Osteoblast (primary cell): ENCODE measurements around the gene CYSTM1. TPM values are rescaled to one million over a fixed set of nuclear protein-coding genes. Genes with fewer than 3 reads are reported as not detected.
A peak's percentile ranks its signal among the peaks of the same experiment; 100 is the strongest.

ENCODE experiments used
- DNase-seq: peaks from one replicate; pipeline ENCODE4 v3.0.0; 2011; ENCODE audit warnings: low spot score, mixed read lengths; ENCODE audit not compliant: insufficient read length; ENCODE audit errors: missing footprints
- H2AFZ ChIP-seq: 2 replicates; pipeline ENCODE4 v1.6.0; 2011; ENCODE audit warnings: mild to moderate bottlenecking, low read length
- H3K27ac ChIP-seq: 2 replicates; pipeline ENCODE4 v1.5.1; 2011; ENCODE audit warnings: mild to moderate bottlenecking, low read depth, low read length, moderate library complexity
- H3K27me3 ChIP-seq: 2 replicates; pipeline ENCODE4 v1.6.0; 2012; ENCODE audit warnings: mild to moderate bottlenecking, control low read depth, inconsistent platforms, low read length, moderate library complexity; ENCODE audit not compliant: insufficient read depth
- H3K36me3 ChIP-seq: 2 replicates; pipeline ENCODE4 v1.5.1; 2011; ENCODE audit warnings: mild to moderate bottlenecking, low read length, control low read depth, moderate library complexity; ENCODE audit not compliant: insufficient read depth
- H3K4me1 ChIP-seq: 2 replicates; pipeline ENCODE4 v1.5.1; 2011; ENCODE audit warnings: mild to moderate bottlenecking, low read length, control low read depth, moderate library complexity; ENCODE audit not compliant: insufficient read depth
- H3K4me2 ChIP-seq: 2 replicates; pipeline ENCODE4 v1.6.0; 2011; ENCODE audit warnings: mild to moderate bottlenecking, low read length; ENCODE audit not compliant: insufficient read depth
- H3K4me3 ChIP-seq: fragments of 200-600 bp; sonication (generic); 3 replicates; pipeline ENCODE4 v1.5.1; 2012; ENCODE audit warnings: mild to moderate bottlenecking, low read length, inconsistent platforms; ENCODE audit not compliant: insufficient read depth
- H3K79me2 ChIP-seq: 2 replicates; pipeline ENCODE4 v1.6.0; 2012; ENCODE audit warnings: mild to moderate bottlenecking, low read length, control low read depth, inconsistent platforms; ENCODE audit not compliant: insufficient read depth
- H3K9me3 ChIP-seq: 2 replicates; pipeline ENCODE4 v1.5.1; 2011; ENCODE audit warnings: low read depth, low read length, control low read depth
- H4K20me1 ChIP-seq: 2 replicates; pipeline ENCODE4 v1.6.0; 2012; ENCODE audit warnings: mild to moderate bottlenecking, low read length, control low read depth; ENCODE audit not compliant: insufficient read depth
- total RNA-seq: library from RNA; depleted of rRNA; stranded (reverse); fragments of >200 nt; gene quantifications from 2 replicates; pipeline ENCODE4 v1.2.3, GENCODE V29; 2012
- TF ChIP-seq, protein P1 (sequence below): IDR thresholded peaks from 2 replicates; pipeline ENCODE4 v1.5.1; 2011; ENCODE audit warnings: mild to moderate bottlenecking, low read depth, low read length, moderate library complexity; ENCODE audit errors: extremely low read depth

The CYSTM1 gene
- total RNA-seq, 1 donor: 27.9 TPM

DNA sequence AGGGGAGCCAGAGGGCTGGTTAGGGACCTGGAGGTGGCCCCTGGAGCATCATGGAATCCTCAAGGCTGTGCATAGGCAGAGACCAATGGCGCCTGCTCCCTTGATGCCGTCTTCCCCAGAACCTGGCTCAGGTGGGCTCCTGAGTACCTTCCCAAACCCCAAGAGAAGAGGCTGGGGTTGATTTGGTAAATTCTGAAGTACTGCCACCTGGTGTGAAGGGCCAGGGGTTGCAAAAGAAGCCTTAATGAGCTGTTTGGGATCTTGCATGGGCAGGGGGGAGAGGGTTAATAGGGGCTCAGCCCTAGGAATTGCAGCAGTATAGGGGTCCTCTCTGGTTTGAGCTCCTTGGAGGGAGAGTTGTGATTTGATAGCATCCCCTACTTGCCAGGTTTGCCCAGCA, 52.1 kb downstream of the CYSTM1 start:
- TF ChIP-seq, protein P1, sequence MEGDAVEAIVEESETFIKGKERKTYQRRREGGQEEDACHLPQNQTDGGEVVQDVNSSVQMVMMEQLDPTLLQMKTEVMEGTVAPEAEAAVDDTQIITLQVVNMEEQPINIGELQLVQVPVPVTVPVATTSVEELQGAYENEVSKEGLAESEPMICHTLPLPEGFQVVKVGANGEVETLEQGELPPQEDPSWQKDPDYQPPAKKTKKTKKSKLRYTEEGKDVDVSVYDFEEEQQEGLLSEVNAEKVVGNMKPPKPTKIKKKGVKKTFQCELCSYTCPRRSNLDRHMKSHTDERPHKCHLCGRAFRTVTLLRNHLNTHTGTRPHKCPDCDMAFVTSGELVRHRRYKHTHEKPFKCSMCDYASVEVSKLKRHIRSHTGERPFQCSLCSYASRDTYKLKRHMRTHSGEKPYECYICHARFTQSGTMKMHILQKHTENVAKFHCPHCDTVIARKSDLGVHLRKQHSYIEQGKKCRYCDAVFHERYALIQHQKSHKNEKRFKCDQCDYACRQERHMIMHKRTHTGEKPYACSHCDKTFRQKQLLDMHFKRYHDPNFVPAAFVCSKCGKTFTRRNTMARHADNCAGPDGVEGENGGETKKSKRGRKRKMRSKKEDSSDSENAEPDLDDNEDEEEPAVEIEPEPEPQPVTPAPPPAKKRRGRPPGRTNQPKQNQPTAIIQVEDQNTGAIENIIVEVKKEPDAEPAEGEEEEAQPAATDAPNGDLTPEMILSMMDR: peak; percentile 18
- no peaks in the 10 kb centered on the region for H4K20me1 ChIP-seq
- H3K4me1 ChIP-seq: peaks cover 18% of the 10 kb centered on the region
- no peaks in the 10 kb centered on the region for H3K9me3 ChIP-seq
- no peak overlapping the region for H3K4me2 ChIP-seq
- H3K27ac ChIP-seq: no peak overlapping the region
- no peak overlapping the region for H2AFZ ChIP-seq
- H3K4me3 ChIP-seq: no peak overlapping the region
- H3K79me2 ChIP-seq: peaks cover 18% of the 10 kb centered on the region
- no peak for DNase-seq
- no peaks in the 10 kb centered on the region for H3K36me3 ChIP-seq
- H3K27me3 ChIP-seq: no peaks in the 10 kb centered on the region

DNA sequence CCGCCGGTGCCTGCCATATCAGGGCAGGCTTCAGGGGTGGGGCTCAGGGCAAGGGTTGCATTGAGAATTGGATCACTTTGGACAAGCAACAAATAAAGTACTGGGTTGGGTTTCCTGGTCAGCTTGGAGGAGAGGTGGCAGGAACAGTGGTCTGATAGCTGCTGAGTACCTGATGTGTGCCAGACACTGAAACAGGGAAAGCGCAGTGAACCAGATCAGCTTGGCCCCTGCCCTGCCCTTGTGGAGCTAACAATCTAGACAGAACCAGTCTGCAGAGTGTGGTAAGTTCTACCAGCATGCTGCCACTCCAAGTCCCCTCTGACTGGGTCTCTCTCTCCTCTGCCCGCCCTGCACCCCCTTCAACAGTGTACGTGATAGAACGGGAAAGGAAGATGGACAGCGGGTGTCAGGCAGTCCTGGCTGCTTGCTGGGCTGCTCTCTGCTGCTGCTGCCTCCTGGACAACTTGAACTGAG, 53.4 kb downstream of the CYSTM1 start:
- no peaks in the 10 kb centered on the region for H4K20me1 ChIP-seq
- no peak overlapping the region for H3K4me3 ChIP-seq
- H3K4me2 ChIP-seq: no peak overlapping the region
- H3K27ac ChIP-seq: no peak overlapping the region
- TF ChIP-seq, protein P1: no peak
- H3K79me2 ChIP-seq: peaks cover 18% of the 10 kb centered on the region
- H3K9me3 ChIP-seq: no peaks in the 10 kb centered on the region
- no peaks in the 10 kb centered on the region for H3K27me3 ChIP-seq
- no peak for DNase-seq
- H2AFZ ChIP-seq: no peak overlapping the region
- peaks cover 5% of the 10 kb centered on the region for H3K4me1 ChIP-seq
- no peaks in the 10 kb centered on the region for H3K36me3 ChIP-seq

- Histone ChIP-seq H3K27ac (no peak overlapping the region), H3K79me2 (peaks cover 16% of the 10 kb centered on the region), H3K36me3 (no peaks in the 10 kb centered on the region), H4K20me1 (no peaks in the 10 kb centered on the region), H3K27me3 (no peaks in the 10 kb centered on the region), H3K4me2 (no peak overlapping the region), H3K9me3 (no peaks in the 10 kb centered on the region), H3K4me3 (no peak overlapping the region), H2AFZ (no peak overlapping the region), H3K4me1 (no peaks in the 10 kb centered on the region)
- DNase-seq: no peak
- TF ChIP-seq, protein P1: no peak
Measured at GRCh38 chr5:140230373-140230772, 55.4 kb downstream of the CYSTM1 start.

- no peaks in the 10 kb centered on the region for H4K20me1 ChIP-seq
- no peak overlapping the region for H2AFZ ChIP-seq
- H3K79me2 ChIP-seq: peaks cover 7% of the 10 kb centered on the region
- no peaks in the 10 kb centered on the region for H3K4me1 ChIP-seq
- H3K4me2 ChIP-seq: no peak overlapping the region
- no peak for DNase-seq
- no peaks in the 10 kb centered on the region for H3K36me3 ChIP-seq
- no peaks in the 10 kb centered on the region for H3K27me3 ChIP-seq
- H3K27ac ChIP-seq: no peak overlapping the region
- no peaks in the 10 kb centered on the region for H3K9me3 ChIP-seq
- TF ChIP-seq, protein P1: no peak
- no peak overlapping the region for H3K4me3 ChIP-seq
Measured at GRCh38 chr5:140232731-140233130, 57.7 kb downstream of the CYSTM1 start.
